HG03095 (cell line): ENCODE measurements around the gene XAB2.
"Not testable (repeated sequence)": the region's sequence is repeated elsewhere in the genome, so short reads cannot be mapped to it uniquely, and the experiment has no call there.

ENCODE experiments used
- ATAC-seq: cut with Tn5 transposase; IDR thresholded peaks from one replicate; pipeline ENCODE4 v1.9.1; 2021; ENCODE audit warnings: moderate library complexity; ENCODE audit not compliant: unreplicated experiment

The XAB2 gene

GRCh38 chr19:7582446-7582845 lies 46.9 kb downstream of the XAB2 start:
- ATAC-seq = no peak

GRCh38 chr19:7579182-7579581 lies 50.2 kb downstream of the XAB2 start:
- no peak for ATAC-seq

- no peak for ATAC-seq
These were observed 51.2 kb downstream of the XAB2 start for GRCh38 chr19:7578127-7578526.

GRCh38 chr19:7577422-7577821 lies 51.9 kb downstream of the XAB2 start:
- ATAC-seq = not testable (repeated sequence)

GRCh38 chr19:7575434-7576040 lies 53.8 kb downstream of the XAB2 start:
- ATAC-seq = no peak

- ATAC-seq = no peak
These were observed 58.6 kb downstream of the XAB2 start for GRCh38 chr19:7570761-7571160.
